Subcutaneous abdominal adipose tissue (tissue), 5 donors: Measurements from ENCODE around the gene SLC16A10.
"Not testable (repeated sequence)": the region's sequence is repeated elsewhere in the genome, so short reads cannot be mapped to it uniquely, and the experiment has no call there.

Experiments
- H3K27ac ChIP-seq: one replicate; pipeline ENCODE4 v1.7.0; 2013; ENCODE audit warnings: low read depth, mild to moderate bottlenecking, inconsistent platforms, low read length, moderate library complexity
- H3K27me3 ChIP-seq, 5 donors: one replicate each; pipeline ENCODE4 v1.7.0; 2013; ENCODE audit warnings: low read length in 5 of 5, inconsistent platforms in 1 of 5; ENCODE audit not compliant: control insufficient read depth in 5 of 5, insufficient read depth in 4 of 5
- H3K36me3 ChIP-seq, 5 donors: one replicate each; pipeline ENCODE4 v1.7.0; 2013; ENCODE audit warnings: low read length in 5 of 5; ENCODE audit not compliant: control insufficient read depth in 5 of 5, insufficient read depth in 5 of 5
- H3K4me1 ChIP-seq, 5 donors: one replicate each; pipeline ENCODE4 v1.7.0; 2013; ENCODE audit warnings: low read length in 5 of 5, mild to moderate bottlenecking in 3 of 5, moderate library complexity in 1 of 5; ENCODE audit not compliant: control insufficient read depth in 5 of 5, insufficient read depth in 5 of 5
- H3K4me3 ChIP-seq, 5 donors: one replicate each; pipeline ENCODE4 v1.7.0; 2013; ENCODE audit warnings: low read length in 5 of 5, low read depth in 1 of 5
- H3K9ac ChIP-seq, 5 donors: one replicate each; pipeline ENCODE4 v1.7.0; 2013; ENCODE audit warnings: low read length in 5 of 5, mild to moderate bottlenecking in 4 of 5, moderate library complexity in 3 of 5
- H3K9me3 ChIP-seq, 5 donors: one replicate each; pipeline ENCODE4 v1.7.0; 2013; ENCODE audit warnings: low read length in 5 of 5; ENCODE audit not compliant: control insufficient read depth in 5 of 5
- donor health status: healthy.
- donor health status: healthy.
- donor health status: healthy.
- donor health status: healthy.
- donor health status: healthy.

The SLC16A10 gene

GRCh38 chr6:111062860-111063259 lies 24.4 kb upstream of the SLC16A10 start:
- not testable (repeated sequence) for H3K27me3 ChIP-seq, H3K9ac ChIP-seq, H3K9me3 ChIP-seq, H3K4me1 ChIP-seq, H3K4me3 ChIP-seq, H3K27ac ChIP-seq, H3K36me3 ChIP-seq

- no peak overlapping the region for H3K27ac ChIP-seq
These were observed 19.0 kb upstream of the SLC16A10 start for GRCh38 chr6:111068109-111068865.

GRCh38 chr6:111068866-111069234 lies 18.5 kb upstream of the SLC16A10 start:
- Histone ChIP-seq H3K4me3 (no peak overlapping the region), H3K27ac (no peak overlapping the region), H3K9ac (no peak overlapping the region), H3K27me3 (peaks cover 0 to 2% (median 0%) of the 10 kb centered on the region in 5 donors), H3K36me3 (no peaks in the 10 kb centered on the region), H3K9me3 (peaks cover 0 to 3% (median 0%) of the 10 kb centered on the region in 5 donors), H3K4me1 (no peaks in the 10 kb centered on the region)

More at GRCh38 chr6:111068109-111068865, 19.0 kb upstream of the SLC16A10 start:
- Histone ChIP-seq H3K36me3 (no peaks in the 10 kb centered on the region), H3K4me1 (no peaks in the 10 kb centered on the region), H3K9ac (no peak overlapping the region), H3K27me3 (peaks cover 0 to 2% (median 0%) of the 10 kb centered on the region in 5 donors), H3K9me3 (peaks cover 0 to 3% (median 0%) of the 10 kb centered on the region in 5 donors), H3K4me3 (no peak overlapping the region)

DNA sequence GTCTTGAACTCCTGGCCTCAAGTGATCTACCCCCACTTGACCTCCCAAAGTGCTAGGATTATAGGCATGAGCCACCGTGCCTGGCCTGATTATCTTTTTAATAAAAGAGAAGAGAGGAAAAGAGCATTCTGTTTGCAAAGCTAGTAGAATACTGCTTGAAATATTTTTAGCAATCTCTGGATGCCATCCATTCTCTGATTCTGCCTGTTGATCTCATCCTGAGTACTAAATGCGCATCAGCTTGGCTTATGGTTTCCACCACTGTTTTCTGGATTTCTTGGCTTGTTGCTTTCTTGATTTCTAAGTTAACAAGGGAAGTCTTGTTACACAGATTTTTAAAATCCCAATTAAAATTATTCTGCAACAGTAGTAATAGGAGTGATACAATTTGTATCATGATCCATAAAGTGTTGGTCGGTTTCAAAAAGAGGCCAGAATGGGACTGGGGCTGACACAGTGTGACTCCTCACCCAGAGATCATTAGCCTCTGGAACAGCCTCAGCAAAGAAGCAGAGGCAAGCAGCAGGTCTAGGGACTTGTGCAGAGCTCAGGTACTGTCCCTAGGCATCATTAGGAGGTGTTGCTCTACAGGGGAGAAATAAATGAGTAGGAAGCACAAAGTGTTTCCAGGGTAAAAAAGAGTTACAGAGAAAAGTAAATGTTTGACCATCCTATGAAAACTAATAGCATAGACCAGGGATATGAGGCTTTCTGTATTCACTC lies 17.8 kb upstream of the SLC16A10 start:
- Histone ChIP-seq H3K36me3 (no peaks in the 10 kb centered on the region), H3K27ac (no peak overlapping the region), H3K4me3 (no peak overlapping the region)

GRCh38 chr6:111070105-111071005 lies 16.9 kb upstream of the SLC16A10 start:
- H3K27ac ChIP-seq: no peak overlapping the region
- no peaks in the 10 kb centered on the region for H3K36me3 ChIP-seq
- H3K9ac ChIP-seq: no peak overlapping the region
- no peaks in the 10 kb centered on the region for H3K4me1 ChIP-seq
- H3K27me3 ChIP-seq: peaks cover 0 to 2% (median 0%) of the 10 kb centered on the region in 5 donors
- H3K9me3 ChIP-seq: no peaks in the 10 kb centered on the region
- no peak overlapping the region for H3K4me3 ChIP-seq

More for the DNA sequence above, 17.8 kb upstream of the SLC16A10 start:
- Histone ChIP-seq H3K9ac (no peak overlapping the region), H3K4me1 (no peaks in the 10 kb centered on the region), H3K9me3 (peaks cover 0 to 3% (median 0%) of the 10 kb centered on the region in 5 donors), H3K27me3 (peaks cover 0 to 2% (median 0%) of the 10 kb centered on the region in 5 donors)

DNA sequence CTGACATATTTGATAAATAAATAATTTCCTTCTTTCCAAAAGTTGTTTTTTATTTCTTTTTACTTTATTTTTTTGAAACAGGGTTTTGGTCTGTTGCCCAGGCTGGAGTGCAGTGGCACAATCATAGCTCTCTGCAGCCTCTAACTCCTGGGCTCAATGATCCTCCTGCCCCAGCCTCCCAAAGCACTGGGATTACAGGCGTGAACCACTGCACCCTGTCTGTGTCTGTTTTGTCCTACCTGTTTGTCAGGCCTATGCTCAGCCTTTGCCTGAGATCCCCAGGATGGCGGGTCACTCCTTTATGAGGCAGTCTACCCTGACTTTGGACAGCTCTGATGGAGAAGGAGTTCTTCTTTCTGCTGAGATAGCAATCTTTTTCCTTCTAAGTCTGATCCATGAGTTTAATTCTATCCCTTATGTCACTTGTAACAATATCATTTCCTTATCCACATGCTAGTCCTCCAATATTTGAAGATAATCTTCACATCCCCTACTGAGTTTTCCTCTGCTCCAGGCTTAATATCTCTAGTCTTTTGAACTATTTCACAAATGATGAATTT lies 14.4 kb upstream of the SLC16A10 start:
- Histone ChIP-seq H3K27me3 (peaks cover 0 to 2% (median 0%) of the 10 kb centered on the region in 5 donors), H3K4me1 (no peaks in the 10 kb centered on the region), H3K9me3 (no peaks in the 10 kb centered on the region), H3K27ac (no peak overlapping the region), H3K36me3 (no peaks in the 10 kb centered on the region), H3K4me3 (no peak overlapping the region), H3K9ac (no peak overlapping the region)

- Histone ChIP-seq H3K36me3 (no peaks in the 10 kb centered on the region), H3K4me3 (no peak overlapping the region), H3K27me3 (peaks cover 0 to 2% (median 0%) of the 10 kb centered on the region in 5 donors), H3K9me3 (no peaks in the 10 kb centered on the region), H3K9ac (no peak overlapping the region), H3K27ac (no peak overlapping the region), H3K4me1 (no peaks in the 10 kb centered on the region)
These were observed 13.0 kb upstream of the SLC16A10 start for GRCh38 chr6:111074311-111074710.

DNA sequence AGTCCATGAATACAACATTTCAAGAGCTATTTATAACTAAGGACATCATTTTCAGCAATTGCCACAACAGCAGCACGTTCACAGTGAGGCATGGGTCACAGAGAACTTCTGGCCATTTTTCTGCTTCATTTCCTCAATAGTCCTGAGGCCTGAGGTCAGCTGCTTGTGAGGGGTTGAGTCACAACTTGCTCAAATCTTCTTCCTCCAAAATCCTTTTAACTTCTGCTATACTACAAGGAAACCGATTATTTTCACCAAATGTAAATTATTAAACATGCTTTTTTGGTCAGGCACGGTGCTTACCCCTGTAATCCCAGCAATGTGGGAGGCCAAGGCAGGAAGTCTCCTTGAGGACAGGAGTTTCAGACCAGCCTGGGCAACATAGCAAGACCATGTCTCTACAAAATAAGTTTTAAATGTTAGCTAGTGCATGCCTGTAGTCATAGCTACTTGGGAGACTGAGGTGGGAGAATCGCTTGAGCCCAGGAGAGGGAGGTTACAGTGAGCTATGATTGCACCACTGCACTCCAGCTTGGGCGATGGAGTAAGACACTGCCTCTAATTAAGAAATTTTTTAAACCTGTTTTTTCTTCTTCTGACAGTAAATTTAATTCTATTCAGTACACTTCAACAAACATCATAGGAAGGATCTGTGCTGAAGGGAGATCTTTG lies 11.1 kb upstream of the SLC16A10 start:
- no peak overlapping the region for H3K4me3 ChIP-seq
- H3K9ac ChIP-seq: no peak overlapping the region
- H3K27me3 ChIP-seq: peaks cover 0 to 2% (median 0%) of the 10 kb centered on the region in 5 donors
- no peaks in the 10 kb centered on the region for H3K9me3 ChIP-seq
- no peaks in the 10 kb centered on the region for H3K36me3 ChIP-seq
- no peaks in the 10 kb centered on the region for H3K4me1 ChIP-seq
- H3K27ac ChIP-seq: no peak overlapping the region

- Histone ChIP-seq H3K27ac (no peak overlapping the region), H3K4me3 (no peak overlapping the region), H3K9me3 (no peaks in the 10 kb centered on the region), H3K9ac (no peak overlapping the region), H3K36me3 (no peaks in the 10 kb centered on the region), H3K4me1 (no peaks in the 10 kb centered on the region), H3K27me3 (peaks cover 0 to 3% (median 2%) of the 10 kb centered on the region in 5 donors)
These were observed 6.6 kb upstream of the SLC16A10 start for GRCh38 chr6:111080698-111081097.
